T follicular helper cell (primary cell): ENCODE data around the gene NLGN1.

ENCODE experiments used
- DNase-seq: peaks from one replicate; pipeline ENCODE4 v3.0.0-alpha.2; 2020; ENCODE audit warnings: low read depth

NLGN1 gene

GRCh38 chr3:173988909-173989308, 591.4 kb downstream of the NLGN1 start:
- DNase-seq, result no peak

DNA sequence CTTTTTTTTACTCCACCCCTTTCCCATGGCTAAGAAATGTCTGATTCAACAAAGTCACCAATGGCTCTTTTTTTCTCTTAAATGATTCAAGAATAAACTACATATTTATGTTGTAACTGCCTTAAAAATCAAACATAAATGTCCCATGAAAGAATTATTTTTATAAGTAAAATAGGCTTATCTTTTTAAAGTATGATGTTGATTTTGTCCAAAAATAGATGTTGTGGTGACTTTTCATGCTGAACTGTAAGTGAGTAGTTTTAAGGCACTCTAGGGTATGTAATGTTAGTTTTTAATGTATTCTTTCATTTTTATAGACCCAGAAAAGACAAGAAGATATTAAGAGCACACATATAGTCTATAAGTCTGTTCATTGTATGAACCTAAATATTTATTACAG, 594.9 kb downstream of the NLGN1 start:
- DNase-seq, result no peak

GRCh38 chr3:173993299-173993698, 595.8 kb downstream of the NLGN1 start:
- no peak for DNase-seq

GRCh38 chr3:174000675-174001074, 603.1 kb downstream of the NLGN1 start:
- no peak for DNase-seq

- DNase-seq, result no peak
Measured at GRCh38 chr3:174002543-174002942, 605.0 kb downstream of the NLGN1 start.

- no peak for DNase-seq
Measured at GRCh38 chr3:174010907-174011306, 613.4 kb downstream of the NLGN1 start.

- DNase-seq, result no peak
Measured at GRCh38 chr3:174016186-174016585, 618.6 kb downstream of the NLGN1 start.

- no peak for DNase-seq
Measured at GRCh38 chr3:174020156-174020555, 622.6 kb downstream of the NLGN1 start.

DNA sequence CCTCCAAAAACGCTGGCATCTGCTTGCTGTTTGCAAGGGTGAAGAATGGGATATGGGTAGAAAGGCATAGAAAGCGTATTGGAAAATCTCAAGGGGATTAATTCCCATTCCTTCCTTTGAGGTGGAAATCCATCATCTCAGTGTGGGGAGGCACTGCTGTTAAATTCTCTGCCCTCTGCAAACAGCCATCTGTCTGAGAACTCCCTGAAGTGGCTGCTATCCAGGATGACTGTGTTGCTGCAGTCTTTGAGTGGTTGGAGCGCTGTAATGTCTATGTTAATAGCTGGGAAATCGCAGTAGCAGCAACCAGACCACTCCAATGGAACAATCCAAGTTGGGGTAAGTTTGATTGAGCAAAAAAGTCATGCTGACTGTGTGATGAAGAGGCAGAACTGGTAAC, 625.9 kb downstream of the NLGN1 start:
- no peak for DNase-seq

DNA sequence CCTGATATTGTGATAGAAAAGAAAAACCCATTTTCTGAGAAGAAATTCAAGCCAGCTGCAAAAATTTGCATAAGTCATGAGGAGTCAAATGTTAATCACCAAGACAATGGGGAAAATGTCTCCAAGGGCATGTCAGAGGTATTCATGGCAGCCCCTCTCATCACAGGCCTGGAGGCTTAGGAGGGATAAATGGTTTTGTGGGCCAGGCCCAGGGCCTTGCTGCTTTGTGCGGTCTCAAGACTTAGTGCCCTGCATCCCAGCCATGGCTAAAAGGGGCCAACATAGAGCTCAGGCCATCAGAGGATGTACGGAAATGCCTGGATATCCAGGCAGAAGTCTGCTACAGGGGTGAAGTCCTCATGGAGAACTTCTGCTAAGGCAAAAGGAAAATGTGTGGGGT, 631.1 kb downstream of the NLGN1 start:
- no peak for DNase-seq

DNA sequence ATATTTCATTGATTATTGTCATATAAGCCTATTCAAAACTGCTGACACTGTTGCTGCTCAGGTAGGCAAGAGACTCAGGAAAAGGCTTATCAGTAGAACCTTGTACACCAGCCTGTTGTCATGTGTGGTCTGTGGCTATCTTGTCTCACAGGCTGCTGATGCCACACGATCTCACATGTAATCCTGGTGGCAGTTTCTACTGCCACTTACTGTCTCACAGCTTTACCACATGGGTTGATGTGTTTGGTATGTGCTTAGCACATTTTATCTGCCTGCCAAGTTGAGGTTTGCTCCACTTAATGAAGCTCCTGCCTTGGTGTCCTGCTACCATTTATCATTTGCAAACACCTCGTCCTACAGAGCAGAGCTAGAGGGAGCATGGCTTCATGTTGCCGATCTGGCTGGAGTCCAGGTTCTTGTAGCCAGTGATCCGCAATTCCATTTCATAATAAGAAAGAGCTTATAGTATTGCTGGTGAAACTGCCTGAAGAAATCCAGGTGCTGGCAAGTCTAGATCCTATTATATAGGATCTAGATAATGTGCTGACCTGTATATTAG, 637.9 kb downstream of the NLGN1 start:
- no peak for DNase-seq

GRCh38 chr3:174046311-174046710, 648.8 kb downstream of the NLGN1 start:
- DNase-seq, result no peak

- no peak for DNase-seq
Measured at GRCh38 chr3:174049472-174049871, 651.9 kb downstream of the NLGN1 start.

DNA sequence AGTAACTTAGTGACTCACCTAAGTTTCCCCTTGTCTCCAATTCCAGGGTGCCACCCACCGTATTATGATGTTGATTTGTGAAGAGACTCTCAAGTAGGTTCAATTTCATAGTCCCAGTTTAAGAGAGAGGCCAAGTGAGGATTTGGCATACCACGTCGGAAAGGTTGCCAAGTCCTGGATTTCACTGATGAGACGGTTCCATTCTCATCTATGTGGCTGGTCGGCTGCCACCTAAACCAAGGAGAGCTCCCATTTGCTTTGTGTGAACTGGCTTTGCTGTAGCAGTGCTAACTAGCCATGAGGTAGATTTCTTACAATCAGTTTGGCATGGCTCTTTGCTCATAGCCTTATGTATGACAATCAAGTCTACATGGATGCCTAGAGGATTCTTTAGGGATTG, 653.6 kb downstream of the NLGN1 start:
- DNase-seq, result no peak

GRCh38 chr3:174058804-174059203, 661.3 kb downstream of the NLGN1 start:
- no peak for DNase-seq

DNA sequence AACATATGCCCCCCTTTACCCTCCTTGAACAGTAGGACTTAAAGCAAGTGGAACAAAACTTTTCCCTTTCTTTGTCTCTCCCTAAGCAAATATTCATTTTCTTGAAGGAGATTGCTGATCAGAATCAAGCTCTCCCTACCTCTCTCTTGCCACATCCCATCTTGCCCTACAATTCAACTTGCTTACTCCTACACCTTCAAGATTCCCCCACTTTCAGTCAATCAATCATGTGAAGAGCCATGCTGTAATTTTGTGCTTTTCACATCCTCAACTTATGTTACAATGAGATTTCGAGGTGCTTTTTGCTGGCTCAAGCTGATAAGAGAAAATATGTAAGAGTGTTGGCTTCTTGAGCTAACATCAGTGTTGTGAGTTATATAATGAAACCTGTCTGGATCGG, 662.9 kb downstream of the NLGN1 start:
- DNase-seq, result no peak

- no peak for DNase-seq
Measured at GRCh38 chr3:174061162-174061561, 663.6 kb downstream of the NLGN1 start.

- DNase-seq, result no peak
Measured at GRCh38 chr3:174061731-174062130, 664.2 kb downstream of the NLGN1 start.

DNA sequence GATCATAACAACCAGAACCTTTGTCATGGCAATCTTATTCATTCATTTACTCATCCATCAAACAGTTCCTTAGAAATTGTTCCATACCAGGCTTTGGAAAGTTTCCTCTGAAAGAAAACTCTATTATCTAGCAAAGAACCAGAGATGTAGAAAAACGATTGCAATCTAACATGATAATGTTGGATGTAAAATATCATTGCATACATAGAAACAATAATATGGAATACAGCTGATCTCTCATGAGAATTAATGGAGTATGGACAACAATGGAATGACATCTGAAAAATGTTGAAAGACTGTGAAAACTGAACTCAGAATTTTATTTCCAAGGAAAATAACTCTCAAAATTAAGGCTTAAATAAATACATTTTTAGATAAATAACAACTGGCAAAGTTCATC, 665.4 kb downstream of the NLGN1 start:
- DNase-seq, result no peak

GRCh38 chr3:174068035-174068434, 670.5 kb downstream of the NLGN1 start:
- DNase-seq, result no peak

- no peak for DNase-seq
Measured at GRCh38 chr3:174072675-174073074, 675.1 kb downstream of the NLGN1 start.

GRCh38 chr3:174083706-174084105, 686.2 kb downstream of the NLGN1 start:
- DNase-seq, result no peak

GRCh38 chr3:174089592-174089991, 692.0 kb downstream of the NLGN1 start:
- no peak for DNase-seq

GRCh38 chr3:174094669-174095068, 697.1 kb downstream of the NLGN1 start:
- DNase-seq, result no peak

- DNase-seq, result no peak
Measured at GRCh38 chr3:174097686-174098085, 700.1 kb downstream of the NLGN1 start.
